ENCODE results near the gene PCDH15. TPM values are rescaled to one million over a fixed set of nuclear protein-coding genes. Genes with fewer than 3 reads are reported as not detected.

The PCDH15 gene
- total and polyA plus RNA-seq, 2 of the 13 experiments (the other 11 are each of a cell fraction or from before 2014, with no cell fraction given), result not detected

DNA sequence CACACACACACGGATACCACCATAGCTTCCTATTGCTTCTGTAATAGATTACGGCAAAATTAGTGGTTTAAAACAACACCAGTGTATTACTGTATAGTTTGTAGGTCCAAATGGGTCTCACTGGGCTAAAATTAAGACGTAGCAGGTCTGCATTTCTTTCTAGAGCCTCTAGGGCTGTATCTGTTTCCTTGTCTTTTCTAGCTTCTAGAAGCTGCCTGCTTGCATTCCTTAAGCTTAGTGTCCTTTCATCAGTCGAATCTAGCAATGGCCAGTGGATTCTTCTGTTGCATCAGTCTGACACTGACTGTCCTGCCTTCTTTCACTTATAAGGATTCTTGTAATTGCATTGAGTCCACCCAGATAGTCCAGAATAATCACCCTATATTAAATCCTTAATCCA is 882.3 kb downstream of the PCDH15 start (continued):
- TF ChIP-seq MAFK (conservative IDR thresholded peaks at IDR 0.05 in 1 of 2, IDR thresholded peaks at IDR 0.05 in 1 of 2; ENCODE audit: low read length in 2 of 2), result no peak

DNA sequence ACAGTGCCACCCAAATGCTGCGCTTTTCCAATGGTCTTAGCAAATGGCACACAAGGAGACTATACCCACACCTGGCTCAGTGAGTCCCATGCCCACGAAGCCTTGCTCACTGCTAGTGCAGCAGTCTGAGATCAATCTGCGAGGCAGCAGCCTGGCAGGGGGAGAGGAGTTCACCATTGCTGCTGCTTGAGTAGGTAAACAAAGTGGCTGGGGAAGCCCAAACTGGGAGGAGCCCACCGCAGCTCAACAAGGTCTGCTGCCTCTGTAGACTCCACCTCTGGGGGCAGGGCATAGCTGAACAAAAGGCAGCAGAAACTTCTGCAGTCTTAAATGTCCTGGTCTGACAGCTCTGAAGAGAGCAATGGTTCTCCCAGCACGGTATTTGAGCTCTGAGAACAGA is 891.2 kb downstream of the PCDH15 start:
- TF ChIP-seq PAF1 (CRISPR knock-in tag; IDR thresholded peaks at IDR 0.05), result no peak
- no peak for TF ChIP-seq ZNF121 (CRISPR knock-in tag; IDR thresholded peaks at IDR 0.05)
- TF ChIP-seq FOXA1 (IDR thresholded peaks at IDR 0.05), result no peak
- TF ChIP-seq FOXA1 (CRISPR knock-in tag; IDR thresholded peaks at IDR 0.05), result peak; percentile 13; the same call in 1 of the 2 replicates
- intact Hi-C loops (cut with micrococcal nuclease; ENCODE audit: unreplicated experiment), result no loop called here
- ATAC-seq (peak; percentile 71), FAIRE-seq (no peak), DNase-seq (ENCODE audit: low spot score) (peak; percentile 4)
- no peak overlapping the region for H2AFZ ChIP-seq (ENCODE audit: low read length)
- POLR2A ChIA-PET, result no interaction called here
- CTCF ChIA-PET (ENCODE audit: low intra/inter-chr PET ratio, low total read pairs), result no interaction called here
- no peak overlapping the region for H3K9ac ChIP-seq (ENCODE audit: insufficient read depth, low read depth, low read length)
- BruUV-seq (replicated peaks), result no TSS peak
- no peaks in the 10 kb centered on the region for H3K79me2 ChIP-seq (ENCODE audit: insufficient read depth, low read length)
- no peak overlapping the region for H3K27ac ChIP-seq (ENCODE audit: extremely low read length, insufficient read depth, low read length)
- in situ Hi-C loops (cut with HindIII; ENCODE audit: extremely low pct_ligation_motif_present, low pct_unique_long_range_greater_than_20kb), result no loop called here
- no peaks in the 10 kb centered on the region for H4K20me1 ChIP-seq (ENCODE audit: insufficient read depth, low read length)
- 0% methylated on average over 1 of the region's 5 CpGs for WGBS (ENCODE audit: low lambda C conversion rate)
- H3K4me1 ChIP-seq (ENCODE audit: insufficient read depth, low read length), result no peaks in the 10 kb centered on the region
- no peaks in the 10 kb centered on the region for H3K9me3 ChIP-seq (ENCODE audit: low read length)
- H3K4me3 ChIP-seq (replicated peaks in 1 of 3; ENCODE audit: insufficient read depth in 1 of 3, low read depth in 2 of 3, low read length in 3 of 3), result 0 out of 6 replicates have a peak overlapping the region, but pooled peaks of 1 of the 3 experiments have one; percentile 10
- no peaks in the 10 kb centered on the region for H3K36me3 ChIP-seq (replicated peaks in 1 of 2; ENCODE audit: control insufficient read depth in 1 of 2, insufficient read depth in 2 of 2, low read length in 2 of 2)
- H3K4me2 ChIP-seq (ENCODE audit: low read depth, low read length), result peak overlapping the region; percentile 20; the same call in 1 of the 2 replicates
- H3K27me3 ChIP-seq (ENCODE audit: control insufficient read depth in 1 of 2, insufficient read depth in 2 of 2, low read length in 2 of 2), result no peaks in the 10 kb centered on the region

DNA sequence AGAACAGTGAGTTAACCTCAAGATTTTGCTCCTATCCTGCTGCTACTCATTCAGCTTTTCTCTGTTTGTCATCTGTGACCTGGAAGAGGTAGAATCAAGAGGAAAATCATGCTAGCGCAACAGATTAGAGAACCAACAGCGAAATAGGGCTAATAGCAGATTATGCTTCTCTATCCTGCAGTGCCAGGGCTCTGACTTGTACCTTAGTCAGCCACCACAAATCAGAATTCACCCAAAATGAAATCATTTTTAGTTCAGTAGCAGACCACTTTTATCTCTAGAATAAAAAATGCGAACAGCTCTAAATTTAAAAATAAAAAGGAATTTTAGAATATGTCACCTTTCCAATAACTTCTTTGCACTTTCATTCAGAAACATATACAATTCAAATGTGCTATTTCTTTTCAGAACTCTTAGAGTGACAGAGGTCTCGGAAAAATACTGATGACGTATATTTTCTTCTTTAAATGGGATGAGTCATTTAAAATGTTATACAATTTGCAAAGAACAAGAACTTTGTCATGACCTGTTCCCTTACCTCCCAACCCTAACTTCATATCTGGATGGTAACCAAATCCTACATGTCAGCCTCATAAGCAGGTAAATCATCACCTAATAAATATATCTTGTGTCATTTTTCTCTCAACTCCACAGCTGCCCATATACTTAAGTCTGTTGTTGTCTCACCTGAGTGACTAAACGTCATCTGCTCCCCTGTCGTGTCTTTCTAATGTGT is 896.4 kb downstream of the PCDH15 start:
- H3K4me3 ChIP-seq (replicated peaks in 1 of 3; ENCODE audit: insufficient read depth in 1 of 3, low read depth in 2 of 3, low read length in 3 of 3), result no peak overlapping the region
- WGBS (ENCODE audit: low lambda C conversion rate), result 30% methylated on average over 7 of the region's 7 CpGs
- H3K27ac ChIP-seq (ENCODE audit: extremely low read length, insufficient read depth, low read length), result no peak overlapping the region
- H3K9ac ChIP-seq (ENCODE audit: insufficient read depth, low read depth, low read length), result no peak overlapping the region
- TF ChIP-seq CREB1 (IDR thresholded peaks at IDR 0.05) (peak; percentile 77), CREB1 (CRISPR knock-in tag; IDR thresholded peaks at IDR 0.05) (no peak), ZNF746 (CRISPR knock-in tag; IDR thresholded peaks at IDR 0.05) (no peak), NCOA1 (CRISPR knock-in tag; IDR thresholded peaks at IDR 0.05) (no peak), MAFK (conservative IDR thresholded peaks at IDR 0.05 in 1 of 2, IDR thresholded peaks at IDR 0.05 in 1 of 2; ENCODE audit: low read length in 2 of 2) (no peak), MAF1 (CRISPR knock-in tag; IDR thresholded peaks at IDR 0.05; ENCODE audit: borderline replicate concordance) (no peak), ZFP37 (CRISPR knock-in tag; IDR thresholded peaks at IDR 0.05; ENCODE audit: borderline replicate concordance) (no peak), ZNF451 (CRISPR knock-in tag; IDR thresholded peaks at IDR 0.05) (no peak), KAT2B (IDR thresholded peaks at IDR 0.05; ENCODE audit: borderline replicate concordance, low read depth, low read length) (no peak)
- TF ChIP-seq, protein P1, sequence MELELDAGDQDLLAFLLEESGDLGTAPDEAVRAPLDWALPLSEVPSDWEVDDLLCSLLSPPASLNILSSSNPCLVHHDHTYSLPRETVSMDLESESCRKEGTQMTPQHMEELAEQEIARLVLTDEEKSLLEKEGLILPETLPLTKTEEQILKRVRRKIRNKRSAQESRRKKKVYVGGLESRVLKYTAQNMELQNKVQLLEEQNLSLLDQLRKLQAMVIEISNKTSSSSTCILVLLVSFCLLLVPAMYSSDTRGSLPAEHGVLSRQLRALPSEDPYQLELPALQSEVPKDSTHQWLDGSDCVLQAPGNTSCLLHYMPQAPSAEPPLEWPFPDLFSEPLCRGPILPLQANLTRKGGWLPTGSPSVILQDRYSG (CRISPR knock-in tag; IDR thresholded peaks at IDR 0.05), result no peak
- H4K20me1 ChIP-seq (ENCODE audit: insufficient read depth, low read length), result no peaks in the 10 kb centered on the region
- H3K9me3 ChIP-seq (ENCODE audit: low read length), result no peaks in the 10 kb centered on the region
- H3K79me2 ChIP-seq (ENCODE audit: insufficient read depth, low read length), result no peaks in the 10 kb centered on the region
- H3K4me1 ChIP-seq (ENCODE audit: insufficient read depth, low read length), result no peaks in the 10 kb centered on the region
- intact Hi-C loops (cut with micrococcal nuclease; ENCODE audit: unreplicated experiment) (no loop called here), in situ Hi-C loops (cut with HindIII; ENCODE audit: extremely low pct_ligation_motif_present, low pct_unique_long_range_greater_than_20kb) (no loop called here)
- FAIRE-seq (no peak), DNase-seq (ENCODE audit: low spot score) (no peak), ATAC-seq (no peak)
- no peak overlapping the region for H2AFZ ChIP-seq (ENCODE audit: low read length)
- CTCF ChIA-PET (ENCODE audit: low intra/inter-chr PET ratio, low total read pairs), result no interaction called here
- no peaks in the 10 kb centered on the region for H3K27me3 ChIP-seq (ENCODE audit: control insufficient read depth in 1 of 2, insufficient read depth in 2 of 2, low read length in 2 of 2)
- no peak overlapping the region for H3K4me2 ChIP-seq (ENCODE audit: low read depth, low read length)
- BruUV-seq (replicated peaks), result no TSS peak
- POLR2A ChIA-PET, result no interaction called here
- no peaks in the 10 kb centered on the region for H3K36me3 ChIP-seq (replicated peaks in 1 of 2; ENCODE audit: control insufficient read depth in 1 of 2, insufficient read depth in 2 of 2, low read length in 2 of 2)

All from HepG2 (cell line).